ENCODE results near the gene TBC1D25.

DNA sequence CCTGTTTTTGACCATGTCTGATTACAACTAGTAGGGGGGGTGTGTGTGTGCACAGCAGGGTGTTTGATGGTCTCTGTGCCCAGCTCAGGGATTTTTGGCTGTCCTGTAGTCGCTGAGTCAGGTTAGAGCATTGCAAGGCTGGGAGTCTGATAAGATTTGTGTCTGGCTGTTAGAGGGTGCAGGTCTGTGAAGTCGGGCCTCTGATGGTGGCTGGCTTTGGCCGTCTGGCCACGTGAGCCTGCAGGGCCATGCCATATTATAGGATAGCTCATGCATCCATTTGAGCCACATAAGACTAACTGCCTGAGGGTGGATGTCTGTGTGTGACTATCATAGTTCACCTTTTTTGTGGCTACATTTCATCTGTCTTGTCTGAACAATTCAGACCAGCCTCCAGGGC lies 25.8 kb upstream of the TBC1D25 start:
- TF ChIP-seq CTCF (IDR thresholded peaks at IDR 0.05) (no peak), POLR2A (IDR thresholded peaks at IDR 0.05) (no peak)

Measured in prostate gland (tissue), 2 donors.